ENCODE results near the gene RAPGEF4.

The RAPGEF4 gene

DNA sequence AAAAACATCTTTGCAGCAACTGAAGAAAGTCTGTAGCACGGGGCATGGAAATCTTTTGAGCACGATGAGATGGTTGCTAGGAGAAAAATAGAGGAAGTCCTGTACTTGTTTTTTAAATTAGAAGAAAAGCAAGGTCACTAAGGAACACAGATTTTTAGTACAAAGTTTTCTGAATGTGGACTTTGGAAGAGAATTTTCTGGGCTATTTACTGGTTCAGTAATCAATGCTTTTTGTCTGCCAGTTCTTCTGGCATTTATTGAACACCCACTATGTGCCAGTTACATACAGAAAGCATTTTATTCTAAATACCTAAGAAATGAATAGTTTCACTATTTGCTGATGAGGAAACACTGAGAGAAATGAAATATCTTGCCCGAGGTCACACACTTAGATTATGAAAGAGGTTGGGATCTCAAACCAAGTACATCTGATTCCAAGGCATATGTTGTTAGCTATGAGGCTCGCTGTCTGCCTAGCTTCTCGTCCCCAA is 324.4 kb downstream of the RAPGEF4 start:
- Histone ChIP-seq H3K4me1 (ENCODE audit: low read length) (peaks cover 20% of the 10 kb centered on the region), H4K20me1 (ENCODE audit: insufficient read depth, low read length) (no peaks in the 10 kb centered on the region), H3K27ac (ENCODE audit: low read length) (no peak overlapping the region), H3K36me3 (replicated peaks; ENCODE audit: low read depth, low read length) (no peaks in the 10 kb centered on the region), H3K9ac (ENCODE audit: low read length) (no peak overlapping the region), H3K4me3 (ENCODE audit: low read length) (peak overlapping the region; percentile 17; the same call in 1 of the 2 replicates), H3K27me3 (ENCODE audit: low read depth, low read length) (peaks cover 18% of the 10 kb centered on the region), H2AFZ (ENCODE audit: low read depth, low read length) (peak overlapping the region; percentile 37; the same call in 1 of the 2 replicates), H3K79me2 (ENCODE audit: low read length) (no peaks in the 10 kb centered on the region), H3K9me3 (ENCODE audit: insufficient read depth, low read length) (no peaks in the 10 kb centered on the region), H3K4me2 (ENCODE audit: low read length) (peak overlapping the region; percentile 54)
- TF ChIP-seq EZH2phosphoT487 (IDR thresholded peaks at IDR 0.05; ENCODE audit: low read depth): no peak
- TF ChIP-seq, protein P1, sequence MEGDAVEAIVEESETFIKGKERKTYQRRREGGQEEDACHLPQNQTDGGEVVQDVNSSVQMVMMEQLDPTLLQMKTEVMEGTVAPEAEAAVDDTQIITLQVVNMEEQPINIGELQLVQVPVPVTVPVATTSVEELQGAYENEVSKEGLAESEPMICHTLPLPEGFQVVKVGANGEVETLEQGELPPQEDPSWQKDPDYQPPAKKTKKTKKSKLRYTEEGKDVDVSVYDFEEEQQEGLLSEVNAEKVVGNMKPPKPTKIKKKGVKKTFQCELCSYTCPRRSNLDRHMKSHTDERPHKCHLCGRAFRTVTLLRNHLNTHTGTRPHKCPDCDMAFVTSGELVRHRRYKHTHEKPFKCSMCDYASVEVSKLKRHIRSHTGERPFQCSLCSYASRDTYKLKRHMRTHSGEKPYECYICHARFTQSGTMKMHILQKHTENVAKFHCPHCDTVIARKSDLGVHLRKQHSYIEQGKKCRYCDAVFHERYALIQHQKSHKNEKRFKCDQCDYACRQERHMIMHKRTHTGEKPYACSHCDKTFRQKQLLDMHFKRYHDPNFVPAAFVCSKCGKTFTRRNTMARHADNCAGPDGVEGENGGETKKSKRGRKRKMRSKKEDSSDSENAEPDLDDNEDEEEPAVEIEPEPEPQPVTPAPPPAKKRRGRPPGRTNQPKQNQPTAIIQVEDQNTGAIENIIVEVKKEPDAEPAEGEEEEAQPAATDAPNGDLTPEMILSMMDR (IDR thresholded peaks at IDR 0.05; ENCODE audit: low read depth, low read length): no peak

DNA sequence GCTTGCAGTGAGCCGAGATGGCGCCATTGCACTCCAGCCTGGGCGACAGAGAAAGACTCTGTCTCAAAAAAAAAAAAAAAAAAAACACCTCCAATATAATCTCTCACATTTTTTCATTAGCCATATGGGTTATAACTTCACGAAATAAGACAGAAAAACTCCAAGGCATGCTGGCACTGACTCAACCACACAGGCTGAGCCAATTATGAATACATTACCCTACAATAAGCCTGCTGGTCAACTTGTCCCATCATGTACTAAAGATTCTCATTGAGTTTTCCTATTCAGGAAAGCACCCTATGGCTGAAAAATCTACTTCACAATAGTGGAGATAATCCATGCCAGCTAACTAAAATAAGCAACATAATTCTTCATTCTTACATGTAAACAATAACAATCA is 327.2 kb downstream of the RAPGEF4 start:
- Histone ChIP-seq H3K4me1 (ENCODE audit: low read length) (peaks cover 20% of the 10 kb centered on the region), H3K4me3 (ENCODE audit: low read length) (no peak overlapping the region), H3K27me3 (ENCODE audit: low read depth, low read length) (peaks cover 25% of the 10 kb centered on the region), H3K79me2 (ENCODE audit: low read length) (no peaks in the 10 kb centered on the region), H3K36me3 (replicated peaks; ENCODE audit: low read depth, low read length) (no peaks in the 10 kb centered on the region), H2AFZ (ENCODE audit: low read depth, low read length) (no peak overlapping the region), H3K9ac (ENCODE audit: low read length) (no peak overlapping the region), H4K20me1 (ENCODE audit: insufficient read depth, low read length) (no peaks in the 10 kb centered on the region), H3K9me3 (ENCODE audit: insufficient read depth, low read length) (no peaks in the 10 kb centered on the region), H3K4me2 (ENCODE audit: low read length) (no peak overlapping the region), H3K27ac (ENCODE audit: low read length) (no peak overlapping the region)
- no peak for TF ChIP-seq EZH2phosphoT487 (IDR thresholded peaks at IDR 0.05; ENCODE audit: low read depth)
- TF ChIP-seq, protein P1 (IDR thresholded peaks at IDR 0.05; ENCODE audit: low read depth, low read length): no peak

GRCh38 chr2:173064151-173064805 is 328.6 kb downstream of the RAPGEF4 start:
- no peaks in the 10 kb centered on the region for H3K36me3 ChIP-seq (replicated peaks; ENCODE audit: low read depth, low read length)
- no peak overlapping the region for H3K4me2 ChIP-seq (ENCODE audit: low read length)
- H2AFZ ChIP-seq (ENCODE audit: low read depth, low read length): no peak overlapping the region
- no peak overlapping the region for H3K9ac ChIP-seq (ENCODE audit: low read length)
- H3K79me2 ChIP-seq (ENCODE audit: low read length): no peaks in the 10 kb centered on the region
- peaks cover 13% of the 10 kb centered on the region for H3K4me1 ChIP-seq (ENCODE audit: low read length)
- H3K9me3 ChIP-seq (ENCODE audit: insufficient read depth, low read length): no peaks in the 10 kb centered on the region
- H3K4me3 ChIP-seq (ENCODE audit: low read length): no peak overlapping the region
- H4K20me1 ChIP-seq (ENCODE audit: insufficient read depth, low read length): no peaks in the 10 kb centered on the region
- peaks cover 20% of the 10 kb centered on the region for H3K27me3 ChIP-seq (ENCODE audit: low read depth, low read length)
- TF ChIP-seq, protein P1 (IDR thresholded peaks at IDR 0.05; ENCODE audit: low read depth, low read length): no peak
- TF ChIP-seq EZH2phosphoT487 (IDR thresholded peaks at IDR 0.05; ENCODE audit: low read depth): no peak
- H3K27ac ChIP-seq (ENCODE audit: low read length): no peak overlapping the region

- no peaks in the 10 kb centered on the region for H3K36me3 ChIP-seq (replicated peaks; ENCODE audit: low read depth, low read length)
- no peaks in the 10 kb centered on the region for H3K79me2 ChIP-seq (ENCODE audit: low read length)
- peaks cover 20% of the 10 kb centered on the region for H3K27me3 ChIP-seq (ENCODE audit: low read depth, low read length)
- H2AFZ ChIP-seq (ENCODE audit: low read depth, low read length): no peak overlapping the region
- no peak overlapping the region for H3K4me3 ChIP-seq (ENCODE audit: low read length)
- no peak overlapping the region for H3K27ac ChIP-seq (ENCODE audit: low read length)
- TF ChIP-seq EZH2phosphoT487 (IDR thresholded peaks at IDR 0.05; ENCODE audit: low read depth): no peak
- TF ChIP-seq, protein P1 (IDR thresholded peaks at IDR 0.05; ENCODE audit: low read depth, low read length): no peak
- no peaks in the 10 kb centered on the region for H3K4me1 ChIP-seq (ENCODE audit: low read length)
- no peak overlapping the region for H3K4me2 ChIP-seq (ENCODE audit: low read length)
- no peaks in the 10 kb centered on the region for H4K20me1 ChIP-seq (ENCODE audit: insufficient read depth, low read length)
- H3K9ac ChIP-seq (ENCODE audit: low read length): no peak overlapping the region
- H3K9me3 ChIP-seq (ENCODE audit: insufficient read depth, low read length): no peaks in the 10 kb centered on the region
These were observed 331.4 kb downstream of the RAPGEF4 start for GRCh38 chr2:173066887-173067676.
